SKM-1 treated with dmso at 0.1 percent for 144 hours (cell line): Measurements from ENCODE around the gene MRPL4.

Experiments
- DNase-seq: peaks from one replicate; lab custom pipeline; 2025; ENCODE audit not compliant: unreplicated experiment; lab: John Stamatoyannopoulos, UW

The MRPL4 gene

GRCh38 chr19:10251792-10252694 lies at the start of gene MRPL4:
Gene MRPL4, plus strand, starts transcription at chr19:10252214. Its CDS starts 40 bp downstream, at chr19:10252254.
- peak; percentile 99 for DNase-seq

GRCh38 chr19:10203686-10204085 lies 48.3 kb upstream of the MRPL4 start:
- no peak for DNase-seq

- DNase-seq, result no peak
These were observed 46.4 kb upstream of the MRPL4 start for GRCh38 chr19:10205636-10206035.

DNA sequence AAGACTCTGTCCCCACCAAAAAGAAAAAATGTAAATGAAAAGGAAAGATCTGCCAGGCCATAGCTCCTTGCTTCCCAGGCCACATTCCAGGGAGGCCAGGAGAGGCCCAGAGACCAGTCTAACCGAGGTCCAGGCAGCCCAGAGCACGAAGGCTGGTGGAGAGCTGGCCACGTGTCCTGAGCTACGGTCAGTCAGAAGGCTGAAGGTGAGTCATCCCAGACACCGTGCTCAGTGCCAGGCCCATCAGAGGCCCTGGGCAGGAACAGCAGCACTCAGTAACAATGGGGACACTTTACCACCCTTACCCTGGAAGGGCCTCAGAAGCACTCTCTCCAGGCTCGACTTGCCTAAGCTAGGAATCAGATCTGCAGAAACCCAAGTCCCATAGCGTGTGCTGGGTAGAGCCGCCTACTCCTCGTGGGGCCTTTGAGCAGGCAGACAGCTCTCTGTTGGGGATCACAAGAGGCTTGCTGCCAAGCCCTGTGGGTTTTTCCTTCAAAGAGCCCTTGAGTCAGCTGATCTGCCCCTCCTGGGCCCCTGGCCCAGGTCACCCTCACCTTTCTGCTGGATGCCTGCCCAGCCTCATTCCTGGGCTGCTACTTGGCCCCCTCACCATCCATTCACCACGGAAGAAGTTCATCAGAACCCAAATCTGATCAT lies 45.7 kb upstream of the MRPL4 start:
- no peak for DNase-seq

- DNase-seq, result no peak
These were observed 45.0 kb upstream of the MRPL4 start for GRCh38 chr19:10207026-10207425.

- DNase-seq, result no peak
These were observed 42.7 kb upstream of the MRPL4 start for GRCh38 chr19:10209315-10209714.

- DNase-seq, result no peak
These were observed 41.0 kb upstream of the MRPL4 start for GRCh38 chr19:10211061-10211460.

DNA sequence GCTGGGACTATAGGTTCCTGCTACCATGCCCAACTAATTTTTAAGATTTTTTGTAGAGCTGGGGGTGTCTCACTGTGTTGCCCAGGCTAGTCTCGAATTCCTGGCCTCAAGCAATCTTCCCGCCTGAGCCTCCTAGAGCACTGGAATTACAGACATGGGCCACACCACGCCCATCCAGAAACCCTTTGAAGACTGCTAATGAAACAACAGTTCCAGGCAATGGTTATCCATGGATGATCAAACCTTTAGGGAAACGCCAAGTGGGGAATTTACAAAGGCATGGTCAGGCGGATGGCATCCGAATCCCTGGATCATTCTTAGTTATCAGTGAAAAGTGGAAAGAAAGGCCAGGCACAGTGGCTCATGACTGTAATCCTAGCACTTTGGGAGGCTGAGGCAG lies 40.3 kb upstream of the MRPL4 start:
- no peak for DNase-seq

DNA sequence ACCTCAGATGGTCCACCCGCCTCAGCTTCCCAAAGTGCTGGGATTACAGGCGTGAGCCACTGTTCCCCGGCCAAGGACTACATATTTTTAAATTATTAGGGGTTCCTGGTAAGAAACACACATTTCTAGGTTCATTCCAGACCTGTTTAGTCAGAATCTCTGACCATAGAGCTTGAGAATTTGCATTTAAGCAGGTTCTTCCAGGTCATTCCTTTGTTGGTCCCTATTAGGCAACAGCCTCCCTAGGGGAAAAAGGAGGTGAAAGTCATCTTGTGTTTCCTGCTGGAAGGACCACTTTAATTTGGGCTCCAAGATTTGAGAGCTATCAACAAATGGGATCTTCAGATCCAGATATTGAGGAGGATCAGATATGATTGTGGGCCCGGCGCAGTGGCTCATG lies 37.2 kb upstream of the MRPL4 start:
- no peak for DNase-seq

- no peak for DNase-seq
These were observed 34.9 kb upstream of the MRPL4 start for GRCh38 chr19:10217085-10217484.

- peak; percentile 10 for DNase-seq
These were observed 32.3 kb upstream of the MRPL4 start for GRCh38 chr19:10219678-10220077.

DNA sequence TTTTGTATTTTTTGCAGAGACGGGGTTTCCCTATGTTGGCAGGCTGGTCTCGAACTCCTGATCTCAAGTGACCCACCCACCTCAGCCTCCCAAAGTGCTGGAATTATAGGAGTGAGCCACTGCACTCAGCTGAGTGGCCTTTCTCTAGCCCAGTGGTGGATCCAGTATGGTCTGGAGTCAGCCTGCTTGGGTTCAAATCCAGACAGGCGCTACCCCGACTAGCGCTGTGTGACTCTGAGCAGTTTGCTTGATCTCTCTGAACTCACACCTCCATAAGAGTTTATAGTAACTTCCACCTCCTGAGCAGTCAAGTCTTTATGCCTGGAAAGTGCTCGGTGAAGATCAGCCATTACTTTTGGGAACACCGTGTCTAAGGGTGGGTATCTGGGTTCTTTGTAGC lies 31.3 kb upstream of the MRPL4 start:
- DNase-seq, result no peak

GRCh38 chr19:10222201-10222890 lies 29.7 kb upstream of the MRPL4 start:
- peak; percentile 58 for DNase-seq

DNA sequence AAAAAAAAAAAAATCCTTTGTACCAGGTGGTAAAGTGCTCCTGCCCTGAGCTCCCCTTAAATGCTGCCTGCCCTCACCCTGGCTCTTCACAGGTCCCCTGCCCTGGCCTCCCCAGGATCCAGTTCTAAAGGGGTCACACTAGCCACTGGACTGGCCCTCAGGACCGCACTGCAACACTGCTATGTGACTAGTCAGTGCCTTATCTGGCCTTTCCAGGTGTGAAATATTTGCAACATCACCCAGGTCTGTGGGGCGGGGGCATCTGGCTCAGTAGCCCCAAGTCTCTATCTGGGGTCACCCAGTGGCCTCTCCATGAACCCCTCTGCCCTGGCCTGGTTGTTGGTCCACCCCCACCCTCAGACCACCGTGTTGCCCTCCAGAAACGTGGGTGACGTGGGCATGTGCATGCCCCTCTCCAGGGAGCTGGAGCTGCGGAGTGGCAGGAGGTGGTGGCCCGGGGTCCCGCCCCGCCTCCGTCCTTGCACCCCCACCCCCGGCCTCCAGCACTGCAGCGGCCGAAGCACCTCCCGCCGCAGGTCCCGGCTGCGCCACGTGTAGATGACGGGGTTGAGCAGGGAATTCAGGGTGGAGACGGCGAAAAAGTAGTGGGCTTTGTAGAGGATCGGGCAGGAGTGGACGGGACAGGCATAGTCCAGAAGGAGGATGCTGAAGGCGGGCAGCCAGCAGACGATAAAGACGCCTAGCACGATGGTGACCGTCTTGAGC lies 28.4 kb upstream of the MRPL4 start:
- DNase-seq, result no peak

DNA sequence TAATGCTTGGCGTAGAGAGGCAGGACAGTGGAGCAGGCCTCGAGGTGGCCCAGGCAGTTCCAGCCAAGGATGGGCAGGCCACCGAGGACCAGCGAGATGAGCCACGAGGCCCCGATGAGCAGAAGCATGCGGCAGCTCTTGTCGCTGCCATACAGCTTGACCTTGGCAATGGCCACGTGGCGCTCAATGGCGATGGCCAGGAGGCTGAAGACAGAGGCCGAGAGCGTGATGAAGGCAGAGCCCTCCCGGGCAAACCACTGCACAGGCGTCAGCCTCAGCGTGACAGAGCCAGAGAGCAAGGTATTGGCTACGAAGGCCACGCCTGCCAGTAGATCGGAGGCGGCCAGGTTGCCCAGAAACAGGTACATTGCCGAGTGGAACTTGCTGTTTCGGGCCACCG lies 27.7 kb upstream of the MRPL4 start:
- no peak for DNase-seq

DNA sequence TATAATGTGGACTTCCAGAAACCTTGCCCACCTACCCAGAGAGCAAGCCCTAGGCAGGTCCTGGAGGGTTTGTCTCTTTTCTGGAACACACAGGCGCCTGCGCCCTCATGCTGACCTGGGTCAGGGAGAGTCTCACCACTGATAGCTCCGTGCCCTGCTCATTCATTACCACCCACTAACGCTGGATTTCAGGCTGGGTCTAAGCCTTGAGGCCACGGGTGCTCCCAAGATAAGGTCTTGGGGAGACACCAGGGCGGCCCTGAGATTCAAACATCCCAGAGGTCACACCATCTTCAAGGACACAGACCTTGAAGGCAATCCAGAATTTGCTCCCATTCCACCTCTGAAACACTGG lies 26.0 kb upstream of the MRPL4 start:
- DNase-seq, result no peak

- no peak for DNase-seq
These were observed 25.5 kb upstream of the MRPL4 start for GRCh38 chr19:10226376-10227025.

DNA sequence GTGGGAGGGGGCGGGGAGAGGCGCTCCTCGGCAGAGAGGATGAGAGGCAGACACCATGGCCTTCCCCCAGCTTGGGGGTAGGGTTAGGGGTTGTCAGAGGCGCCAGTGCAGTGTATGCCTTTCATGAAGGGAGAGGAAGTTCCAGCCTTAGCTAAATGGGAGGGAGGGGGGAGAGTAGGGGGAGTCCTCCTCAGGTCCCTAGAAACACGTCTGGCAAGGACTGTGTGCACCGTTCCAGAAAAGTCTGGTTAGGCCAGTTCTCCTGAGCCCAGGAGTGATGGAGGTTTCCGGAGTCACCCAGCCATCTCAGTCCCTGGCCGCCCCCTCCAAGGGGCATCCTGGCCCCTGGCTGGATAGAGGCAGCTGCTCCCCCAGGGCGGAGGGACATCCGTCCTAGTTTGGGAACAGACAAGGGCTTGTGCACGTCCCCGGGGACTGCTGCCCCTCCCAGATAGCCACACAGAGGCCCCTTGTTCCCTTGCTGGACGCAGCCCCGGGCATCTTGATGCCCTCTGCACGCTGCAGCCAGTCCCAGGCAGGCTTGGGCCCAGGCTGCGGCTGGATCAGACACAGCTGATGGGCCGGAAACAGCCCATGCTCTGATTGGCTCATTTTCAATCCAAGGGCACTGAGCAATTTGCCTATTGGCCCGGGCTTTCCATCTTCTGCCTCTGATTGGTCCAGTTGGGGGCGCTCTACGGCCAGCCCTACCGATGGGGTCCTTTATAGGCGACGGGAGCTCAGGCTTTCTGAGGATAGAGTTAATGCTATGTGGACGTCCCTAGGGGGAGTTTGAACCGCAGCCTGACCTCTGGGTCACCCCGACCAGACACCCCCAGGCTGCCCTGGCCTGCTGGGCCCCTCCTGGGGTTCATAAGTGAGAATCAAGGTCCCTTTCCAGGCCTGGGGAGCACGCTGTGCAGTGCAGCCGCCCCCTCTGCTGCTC lies 24.7 kb upstream of the MRPL4 start:
- DNase-seq, result no peak

DNA sequence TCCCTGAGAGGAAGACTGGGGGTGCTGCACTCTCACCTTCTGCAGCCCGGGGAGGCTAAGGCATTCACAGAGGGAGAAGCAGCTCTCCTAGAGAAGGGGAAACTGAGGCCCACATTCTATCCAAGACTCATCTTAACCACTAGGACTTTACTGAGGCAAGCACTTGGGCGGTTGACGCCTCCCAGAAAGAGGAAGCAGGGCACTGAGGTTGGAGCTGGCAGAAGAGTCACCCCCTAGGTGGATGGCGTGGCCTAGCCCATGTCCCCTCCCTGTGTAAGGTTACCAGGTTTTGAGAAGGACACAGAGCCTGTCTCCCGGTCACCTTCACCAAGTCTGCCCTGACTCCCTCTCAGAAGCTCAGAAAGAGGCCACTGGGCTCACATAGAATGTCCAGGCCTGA lies 23.6 kb upstream of the MRPL4 start:
- DNase-seq, result peak; percentile 49

DNA sequence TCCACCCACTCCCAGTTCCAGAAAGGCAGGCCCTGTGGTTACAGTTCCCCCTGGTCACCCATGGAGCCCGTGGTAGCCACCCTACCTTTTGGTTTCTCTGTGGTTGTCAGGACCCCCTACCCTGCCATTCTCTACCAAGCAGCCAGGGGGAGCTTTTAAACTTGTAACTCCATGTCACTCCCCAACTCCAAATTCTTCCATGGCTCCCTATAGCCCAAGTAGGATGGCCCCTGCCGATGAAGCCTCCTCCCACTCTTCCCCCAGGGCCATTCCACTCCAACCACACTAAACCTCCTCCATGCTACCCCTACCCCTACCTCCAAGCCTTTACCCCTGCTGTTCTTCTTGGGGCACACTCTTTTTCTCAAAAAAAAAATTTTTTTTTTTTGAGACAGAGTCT lies 23.1 kb upstream of the MRPL4 start:
- DNase-seq, result peak; percentile 35
